GM19328 (cell line): ENCODE data around the gene ADH1B.
"Not testable (repeated sequence)": the region's sequence is repeated elsewhere in the genome, so short reads cannot be mapped to it uniquely, and the experiment has no call there.

ENCODE experiments used
- ATAC-seq: cut with Tn5 transposase; IDR thresholded peaks from one replicate; pipeline ENCODE4 v1.9.1; 2021; ENCODE audit warnings: mild to moderate bottlenecking, moderate library complexity; ENCODE audit not compliant: unreplicated experiment

ADH1B gene

GRCh38 chr4:99324979-99325378 lies 3.8 kb upstream of the ADH1B start:
- no peak for ATAC-seq

- no peak for ATAC-seq
These were observed 3.2 kb upstream of the ADH1B start for GRCh38 chr4:99324361-99324760.

GRCh38 chr4:99323756-99324155 lies 2.6 kb upstream of the ADH1B start:
- no peak for ATAC-seq

- not testable (repeated sequence) for ATAC-seq
These were observed 3.4 kb downstream of the ADH1B start for GRCh38 chr4:99317811-99318210.

- ATAC-seq = no peak
These were observed 3.8 kb downstream of the ADH1B start for GRCh38 chr4:99317354-99317753.

- ATAC-seq = no peak
These were observed 5.4 kb downstream of the ADH1B start for GRCh38 chr4:99315839-99316238.

- no peak for ATAC-seq
These were observed 7.0 kb downstream of the ADH1B start for GRCh38 chr4:99314211-99314610.

GRCh38 chr4:99310389-99310788 lies 10.8 kb downstream of the ADH1B start:
- no peak for ATAC-seq

GRCh38 chr4:99305638-99306400 lies 15.4 kb downstream of the ADH1B start:
- ATAC-seq = no peak

- no peak for ATAC-seq
These were observed 19.6 kb downstream of the ADH1B start for GRCh38 chr4:99301376-99302164.

GRCh38 chr4:99300934-99301333 lies 20.3 kb downstream of the ADH1B start:
- no peak for ATAC-seq

- ATAC-seq = no peak
These were observed 27.8 kb downstream of the ADH1B start for GRCh38 chr4:99293357-99293756.

GRCh38 chr4:99290848-99291786 lies 30.1 kb downstream of the ADH1B start, which contains the start of gene ADH1A:
TSS of gene ADH1A (minus strand) at chr4:99290985. CDS start at chr4:99290914, 71 bp downstream.
- no peak for ATAC-seq

- ATAC-seq = no peak
These were observed 35.8 kb downstream of the ADH1B start for GRCh38 chr4:99285387-99285786.

- ATAC-seq = no peak
These were observed 38.5 kb downstream of the ADH1B start for GRCh38 chr4:99282731-99283130.

GRCh38 chr4:99281261-99281660 lies 39.9 kb downstream of the ADH1B start:
- ATAC-seq = no peak

- no peak for ATAC-seq
These were observed 44.8 kb downstream of the ADH1B start for GRCh38 chr4:99276417-99276816.

GRCh38 chr4:99275885-99276284 lies 45.3 kb downstream of the ADH1B start:
- no peak for ATAC-seq

- ATAC-seq = no peak
These were observed 46.2 kb downstream of the ADH1B start for GRCh38 chr4:99275050-99275449.

- no peak for ATAC-seq
These were observed 47.5 kb downstream of the ADH1B start for GRCh38 chr4:99273704-99274103.

- no peak for ATAC-seq
These were observed 56.3 kb downstream of the ADH1B start for GRCh38 chr4:99264927-99265326.
